SKM-1 treated with dmso at 0.1 percent for 144 hours (cell line): Measurements from ENCODE around the gene PIP5KL1.

Source experiments
- DNase-seq: peaks from one replicate; lab custom pipeline; 2025; ENCODE audit not compliant: unreplicated experiment; lab: John Stamatoyannopoulos, UW

The PIP5KL1 gene

DNA sequence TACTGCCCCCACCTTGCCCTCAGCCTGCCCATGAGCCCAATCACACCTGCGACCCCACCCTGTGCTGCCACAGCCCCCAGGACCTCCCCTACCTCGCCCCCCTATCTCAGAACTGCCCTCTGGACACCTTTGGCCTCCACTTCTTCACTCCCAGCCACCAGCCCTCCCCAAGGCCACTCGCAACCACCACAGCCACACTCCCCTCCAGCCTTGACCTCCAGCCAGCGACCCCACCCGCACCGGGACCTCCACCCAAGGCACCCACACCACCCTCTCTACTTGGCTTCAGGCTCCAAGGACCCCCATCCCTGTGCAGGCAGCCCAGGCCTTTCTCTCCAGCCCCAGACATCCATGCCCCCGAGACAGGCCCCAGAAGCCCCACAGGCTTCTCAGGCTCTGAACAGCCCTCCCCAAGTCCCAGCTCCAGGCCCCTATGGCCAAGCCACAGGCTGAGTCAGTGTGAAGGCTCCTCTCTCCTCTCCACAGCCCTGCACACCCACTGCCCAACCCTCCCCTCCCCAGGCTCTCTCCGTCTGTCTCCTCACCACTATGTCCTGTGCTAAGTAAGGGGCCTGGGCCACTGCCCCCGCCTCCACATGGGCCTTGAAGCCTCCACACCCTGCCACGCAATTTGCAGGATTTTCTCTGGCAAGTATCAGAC lies 55.1 kb downstream of the PIP5KL1 start:
- DNase-seq, result no peak

DNA sequence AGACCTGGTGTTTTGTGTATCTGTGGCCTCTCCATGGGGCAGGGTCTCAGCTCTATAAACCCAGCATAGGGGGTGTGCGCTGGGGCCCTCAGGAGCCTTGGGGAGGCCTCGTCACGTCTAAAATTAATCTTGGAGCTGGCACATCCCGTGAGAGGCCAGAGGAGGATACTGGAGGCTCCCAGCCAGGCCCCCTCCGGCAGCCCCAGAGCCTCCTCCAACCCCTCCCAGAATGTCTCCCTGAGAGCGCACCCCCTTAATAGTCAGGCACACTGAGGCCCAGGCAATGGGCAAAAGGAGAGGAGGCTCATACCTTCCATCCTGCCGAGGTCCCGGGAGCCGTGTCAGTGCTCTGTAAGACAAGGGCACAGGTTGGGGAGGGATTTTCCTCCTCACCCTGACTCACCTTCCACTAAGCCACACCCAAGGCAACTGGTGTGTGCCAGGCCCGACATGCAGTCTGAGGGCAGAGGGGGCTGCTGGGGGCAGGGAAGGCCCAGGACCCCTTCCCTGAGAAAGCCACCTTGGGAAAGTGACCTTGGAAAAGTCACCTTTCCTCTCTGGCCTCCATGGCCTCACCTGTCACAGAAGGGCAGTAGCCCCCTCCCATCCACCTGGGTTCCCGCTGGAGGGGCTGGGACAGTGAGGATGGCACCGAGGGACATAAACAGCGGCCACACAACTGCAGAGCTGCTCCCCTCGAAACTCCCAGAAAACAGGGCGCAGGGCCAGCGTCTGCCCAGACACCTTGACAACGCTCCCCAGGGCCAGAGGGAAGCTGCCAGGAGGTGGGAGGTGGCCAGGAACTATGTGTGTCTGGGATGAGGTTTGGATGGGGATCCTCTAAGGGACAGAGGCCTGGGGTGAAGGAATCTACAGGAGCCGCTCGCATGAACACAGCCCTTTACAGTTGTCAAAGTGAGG lies 56.0 kb downstream of the PIP5KL1 start:
- DNase-seq, result no peak

DNA sequence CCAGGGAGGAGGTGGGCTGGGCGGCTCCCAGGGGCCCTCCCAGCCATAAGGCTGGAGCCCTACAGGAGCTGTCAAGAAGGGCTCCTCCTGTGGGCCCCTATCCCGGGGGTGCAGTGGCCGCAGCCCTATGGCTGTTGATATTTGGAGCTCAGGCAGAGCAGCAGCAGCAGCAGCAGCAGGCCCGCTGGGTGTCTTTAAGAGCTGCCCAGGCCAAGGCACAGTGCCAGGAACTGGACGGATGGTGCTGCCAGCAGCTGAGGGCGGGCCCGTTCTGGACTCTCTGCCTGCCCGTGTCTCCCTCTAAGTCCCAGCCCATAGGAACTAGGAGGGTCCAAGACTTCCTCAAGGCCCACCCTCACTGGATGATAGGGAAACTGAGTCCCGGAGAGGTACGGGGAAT lies 56.7 kb downstream of the PIP5KL1 start:
- no peak for DNase-seq

DNA sequence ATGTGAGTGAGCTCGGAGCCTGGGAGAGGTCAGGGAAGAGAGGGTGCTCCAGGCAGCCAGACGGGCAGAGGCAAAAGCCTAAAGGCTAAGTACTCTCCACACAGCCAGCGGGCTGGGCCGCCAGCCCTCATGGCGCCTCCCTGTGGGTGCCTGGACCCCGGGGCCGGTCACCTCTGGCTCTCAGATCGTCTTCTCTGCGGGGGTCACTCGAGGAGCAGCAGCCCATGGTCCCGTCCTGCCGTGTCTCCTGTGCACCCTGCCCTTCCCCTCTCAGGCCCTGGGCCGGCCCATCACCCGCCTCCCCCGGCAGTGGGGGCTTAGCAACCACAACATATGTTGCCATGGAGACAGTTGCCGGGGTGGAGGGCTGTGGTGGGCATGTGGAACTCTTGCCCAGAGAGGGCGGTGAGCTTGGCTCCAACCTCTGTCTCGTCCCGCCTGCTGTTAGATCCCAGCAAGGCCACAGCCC lies 57.3 kb downstream of the PIP5KL1 start:
- no peak for DNase-seq

DNA sequence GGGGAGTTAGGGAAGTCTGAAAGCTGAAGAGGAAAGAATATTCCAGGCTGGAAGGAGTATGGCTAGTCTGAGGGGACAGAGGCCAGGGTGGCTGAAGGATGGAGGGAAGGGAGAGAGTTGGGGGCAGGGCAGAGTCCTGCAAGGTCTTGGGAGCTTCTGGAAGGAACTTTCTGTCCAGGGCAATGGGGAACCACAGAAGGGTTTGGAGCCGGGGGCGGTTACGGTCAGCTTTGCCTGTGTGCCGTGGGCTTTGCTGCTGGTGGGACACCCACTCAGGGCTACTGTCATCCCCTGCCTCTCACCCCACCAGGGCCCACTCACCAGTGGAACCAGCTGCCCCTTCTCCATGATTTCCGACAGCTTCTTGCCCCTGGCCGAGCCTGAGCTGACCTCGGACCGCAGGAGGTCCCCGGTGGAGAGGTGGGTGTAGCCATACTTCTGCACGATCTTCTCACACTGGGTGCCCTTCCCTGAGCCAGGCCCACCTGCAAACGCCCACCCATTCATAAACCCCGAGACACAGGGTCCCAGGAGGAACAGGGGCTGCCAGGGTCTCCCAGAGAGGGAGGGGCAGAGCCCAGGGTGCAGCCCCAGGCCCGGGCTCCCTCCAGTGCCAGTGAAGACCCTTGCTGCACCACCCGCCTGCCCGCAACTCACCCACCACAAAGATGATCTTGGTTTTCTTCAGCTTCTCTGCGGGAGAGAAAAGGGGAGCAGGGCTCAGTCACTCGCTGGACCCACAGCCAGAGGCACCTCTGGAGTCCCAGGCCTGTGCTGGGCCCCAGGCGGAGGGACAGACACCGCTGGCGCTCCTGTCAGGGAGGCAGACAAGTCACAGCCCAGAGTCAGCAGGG lies 58.0 kb downstream of the PIP5KL1 start:
- DNase-seq, result no peak

DNA sequence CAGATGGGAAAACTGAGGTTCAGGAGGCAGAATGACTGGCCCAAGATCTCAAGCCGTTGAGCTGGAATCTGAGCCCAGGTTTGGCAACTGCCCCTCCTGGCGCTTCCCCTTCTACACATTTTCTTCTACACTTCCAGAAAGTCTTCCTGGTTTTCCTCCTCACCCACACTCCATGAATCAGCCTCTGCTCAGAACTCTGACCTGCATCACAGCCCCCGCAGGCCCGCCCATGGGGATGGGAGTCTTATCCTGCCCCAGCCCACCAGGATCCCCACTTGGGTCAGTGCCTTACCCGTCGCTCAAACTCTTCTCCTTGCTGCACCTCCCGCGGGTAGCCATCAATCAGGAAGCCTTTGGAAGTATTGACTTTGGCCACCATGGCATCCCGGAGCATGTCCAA lies 59.0 kb downstream of the PIP5KL1 start:
- DNase-seq, result no peak

DNA sequence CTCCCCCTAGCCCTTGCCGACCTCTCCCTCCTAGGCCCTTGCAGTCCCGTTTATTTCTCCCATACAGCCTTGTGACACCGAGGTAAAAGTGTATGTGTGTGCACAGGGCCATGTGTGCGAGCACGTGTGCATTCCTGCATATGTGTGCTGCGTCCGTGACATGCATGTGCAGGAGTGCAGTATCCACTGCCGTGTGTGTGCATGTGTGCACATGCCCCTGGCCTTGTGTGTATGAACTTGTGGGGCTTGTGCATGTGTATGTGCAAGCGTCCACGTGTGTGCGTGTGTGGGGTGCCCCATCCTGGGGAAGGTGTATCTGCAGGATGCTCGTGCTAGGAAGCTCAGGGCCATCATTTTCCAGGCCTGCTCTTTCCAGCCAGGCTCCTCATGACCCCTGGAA lies 59.7 kb downstream of the PIP5KL1 start:
- DNase-seq, result no peak
